B cell (primary cell): Measurements from ENCODE around the gene LCN1.

Experiments
- EZH2 ChIP-seq: IDR thresholded peaks from 2 replicates; pipeline ENCODE4 v1.6.1; 2012; ENCODE audit warnings: borderline replicate concordance, low read depth, mild to moderate bottlenecking, moderate library complexity, low read length; ENCODE audit not compliant: insufficient read depth, poor library complexity, severe bottlenecking
- TF ChIP-seq, protein P1 (sequence below): fragments of 200-600 bp; IDR thresholded peaks from one replicate; pipeline ENCODE4 v1.8.0; 2022; ENCODE audit warnings: antibody characterized with exemption, mild to moderate bottlenecking

DNA sequence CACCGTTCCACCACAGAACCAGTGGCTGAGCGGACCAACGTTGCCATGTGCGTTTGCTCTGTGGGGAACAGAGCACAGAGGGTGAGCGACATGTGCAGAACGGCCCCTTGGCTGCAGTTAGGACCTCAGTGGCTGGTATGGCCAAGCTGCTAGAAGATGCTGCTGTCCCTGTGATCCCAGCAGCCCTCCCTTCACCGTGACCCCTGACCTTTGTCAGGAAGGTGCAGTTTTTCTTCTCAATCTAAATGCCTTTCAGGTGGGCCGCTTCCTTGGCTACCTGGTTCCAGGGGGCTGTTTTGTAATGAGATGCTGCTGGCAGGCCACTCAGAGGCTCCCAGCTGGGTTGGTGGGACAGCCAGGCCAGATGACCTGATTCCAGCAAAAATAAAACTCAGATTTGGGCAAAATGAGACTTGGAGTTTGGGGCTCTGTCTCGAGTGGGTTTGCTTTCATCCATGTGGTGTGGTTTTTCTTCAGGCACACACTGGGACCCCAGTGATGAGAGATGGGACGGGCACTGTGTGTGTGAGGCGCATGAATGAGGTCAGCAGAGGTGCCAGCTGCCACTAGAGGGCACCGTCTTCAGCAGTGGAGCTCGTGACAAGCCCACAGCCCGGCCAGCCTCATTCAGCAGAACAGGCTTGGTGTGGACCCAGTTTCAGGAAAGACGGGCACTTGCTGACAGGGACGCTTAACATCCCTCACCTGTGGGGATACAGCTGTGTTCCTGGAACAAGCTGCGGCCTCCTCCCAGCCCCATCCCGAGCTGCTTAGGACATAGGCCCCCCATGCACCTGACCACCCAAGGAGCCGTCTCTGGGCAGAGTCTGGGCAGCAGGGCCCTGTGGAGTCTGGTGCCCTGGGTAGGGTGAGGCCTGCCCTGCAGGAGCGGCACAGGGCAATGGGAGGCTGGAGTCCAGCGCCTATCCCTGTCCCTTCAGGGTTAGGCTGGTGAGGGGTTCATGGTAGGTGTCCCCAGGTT, 16.7 kb upstream of the LCN1 start:
- TF ChIP-seq, protein P1, sequence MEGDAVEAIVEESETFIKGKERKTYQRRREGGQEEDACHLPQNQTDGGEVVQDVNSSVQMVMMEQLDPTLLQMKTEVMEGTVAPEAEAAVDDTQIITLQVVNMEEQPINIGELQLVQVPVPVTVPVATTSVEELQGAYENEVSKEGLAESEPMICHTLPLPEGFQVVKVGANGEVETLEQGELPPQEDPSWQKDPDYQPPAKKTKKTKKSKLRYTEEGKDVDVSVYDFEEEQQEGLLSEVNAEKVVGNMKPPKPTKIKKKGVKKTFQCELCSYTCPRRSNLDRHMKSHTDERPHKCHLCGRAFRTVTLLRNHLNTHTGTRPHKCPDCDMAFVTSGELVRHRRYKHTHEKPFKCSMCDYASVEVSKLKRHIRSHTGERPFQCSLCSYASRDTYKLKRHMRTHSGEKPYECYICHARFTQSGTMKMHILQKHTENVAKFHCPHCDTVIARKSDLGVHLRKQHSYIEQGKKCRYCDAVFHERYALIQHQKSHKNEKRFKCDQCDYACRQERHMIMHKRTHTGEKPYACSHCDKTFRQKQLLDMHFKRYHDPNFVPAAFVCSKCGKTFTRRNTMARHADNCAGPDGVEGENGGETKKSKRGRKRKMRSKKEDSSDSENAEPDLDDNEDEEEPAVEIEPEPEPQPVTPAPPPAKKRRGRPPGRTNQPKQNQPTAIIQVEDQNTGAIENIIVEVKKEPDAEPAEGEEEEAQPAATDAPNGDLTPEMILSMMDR: peak; percentile 72
- no peak for TF ChIP-seq EZH2
